ENCODE measurements around the gene LYG2.
"Not testable (repeated sequence)": the region's sequence is repeated elsewhere in the genome, so short reads cannot be mapped to it uniquely, and the experiment has no call there.

DNA sequence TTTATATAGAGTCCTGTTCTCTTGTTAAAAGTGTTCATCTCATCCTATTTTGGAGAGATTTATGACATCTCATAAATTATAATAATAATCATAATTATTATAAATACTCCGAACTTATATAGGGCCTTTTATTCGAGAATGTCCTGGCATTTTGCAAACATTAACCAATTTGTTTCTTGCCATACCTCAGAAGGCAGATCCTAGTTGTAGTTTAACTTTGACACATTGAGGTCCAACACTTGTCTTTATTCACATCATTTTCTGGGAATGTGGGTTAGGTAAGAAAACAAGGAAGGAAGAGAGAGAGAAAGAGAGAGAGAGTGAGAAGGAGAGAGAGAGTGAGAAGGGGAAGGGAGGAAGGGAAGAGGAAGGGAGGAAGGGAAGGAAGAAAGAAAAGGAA is 45.6 kb upstream of the LYG2 start, which contains the start of gene LYG1:
- TF ChIP-seq, protein P1, sequence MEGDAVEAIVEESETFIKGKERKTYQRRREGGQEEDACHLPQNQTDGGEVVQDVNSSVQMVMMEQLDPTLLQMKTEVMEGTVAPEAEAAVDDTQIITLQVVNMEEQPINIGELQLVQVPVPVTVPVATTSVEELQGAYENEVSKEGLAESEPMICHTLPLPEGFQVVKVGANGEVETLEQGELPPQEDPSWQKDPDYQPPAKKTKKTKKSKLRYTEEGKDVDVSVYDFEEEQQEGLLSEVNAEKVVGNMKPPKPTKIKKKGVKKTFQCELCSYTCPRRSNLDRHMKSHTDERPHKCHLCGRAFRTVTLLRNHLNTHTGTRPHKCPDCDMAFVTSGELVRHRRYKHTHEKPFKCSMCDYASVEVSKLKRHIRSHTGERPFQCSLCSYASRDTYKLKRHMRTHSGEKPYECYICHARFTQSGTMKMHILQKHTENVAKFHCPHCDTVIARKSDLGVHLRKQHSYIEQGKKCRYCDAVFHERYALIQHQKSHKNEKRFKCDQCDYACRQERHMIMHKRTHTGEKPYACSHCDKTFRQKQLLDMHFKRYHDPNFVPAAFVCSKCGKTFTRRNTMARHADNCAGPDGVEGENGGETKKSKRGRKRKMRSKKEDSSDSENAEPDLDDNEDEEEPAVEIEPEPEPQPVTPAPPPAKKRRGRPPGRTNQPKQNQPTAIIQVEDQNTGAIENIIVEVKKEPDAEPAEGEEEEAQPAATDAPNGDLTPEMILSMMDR (IDR thresholded peaks at IDR 0.05 in 8 of 11, conservative IDR thresholded peaks at IDR 0.05 in 3 of 11), result not testable (repeated sequence)
- not testable (repeated sequence) for TF ChIP-seq POLR2AphosphoS5 (IDR thresholded peaks at IDR 0.05)
